A673 (cell line): ENCODE data around the gene NXPH3. TPM values are rescaled to one million over a fixed set of nuclear protein-coding genes. Genes with fewer than 3 reads are reported as not detected.
"Not testable (repeated sequence)": the region's sequence is repeated elsewhere in the genome, so short reads cannot be mapped to it uniquely, and the experiment has no call there.

Source experiments
- BruUV-seq: library from RNA; stranded (reverse); fragments of 400-500 nt; replicated peaks from 2 replicates; lab custom pipeline; 2021; lab: Mats Ljungman, UMichigan
- CTCF ChIA-PET: fragments of 300-600 bp; sonication (Branson Sonifier 250); formaldehyde crosslinking; loops from one replicate; lab custom pipeline; 2022; ENCODE audit warnings: antibody characterized with exemption; lab: Charles Lee
- POLR2A ChIA-PET: fragments of 300-600 bp; sonication (Branson Sonifier 250); formaldehyde crosslinking; loops from one replicate; lab custom pipeline; 2022; ENCODE audit warnings: antibody characterized with exemption; ENCODE audit not compliant: low non-redundant PET; lab: Charles Lee
- DNase-seq: peaks from one replicate; pipeline ENCODE4 v3.0.0-alpha.2; 2015; ENCODE audit warnings: low spot score
- H3K27ac ChIP-seq: fragments of 200-600 bp; sonication (generic); 2 replicates; pipeline ENCODE4 v1.5.1; 2016; ENCODE audit warnings: mixed run types, low read depth, mild to moderate bottlenecking, mixed read lengths, antibody characterized with exemption, low read length; ENCODE audit not compliant: poor library complexity, severe bottlenecking
- H3K27me3 ChIP-seq: fragments of 200-600 bp; sonication (generic); replicated peaks from 2 replicates; pipeline ENCODE4 v1.6.1; 2017; ENCODE audit warnings: mixed run types, low read depth, mild to moderate bottlenecking, mixed read lengths, antibody characterized with exemption, low read length; ENCODE audit not compliant: insufficient read depth, poor library complexity
- H3K36me3 ChIP-seq: fragments of 200-600 bp; sonication (generic); 2 replicates; pipeline ENCODE4 v1.6.1; 2016; ENCODE audit warnings: mixed run types, mild to moderate bottlenecking, mixed read lengths, antibody characterized with exemption, low read length; ENCODE audit not compliant: insufficient read depth, poor library complexity, severe bottlenecking
- H3K4me1 ChIP-seq: fragments of 200-600 bp; sonication (generic); 2 replicates; pipeline ENCODE4 v1.6.1; 2017; ENCODE audit warnings: mixed run types, mild to moderate bottlenecking, mixed read lengths, antibody characterized with exemption, low read length; ENCODE audit not compliant: insufficient read depth, poor library complexity, severe bottlenecking
- H3K4me3 ChIP-seq: fragments of 200-600 bp; sonication (generic); 2 replicates; pipeline ENCODE4 v1.5.1; 2016; ENCODE audit warnings: low read depth, mixed run types, mild to moderate bottlenecking, mixed read lengths, low read length; ENCODE audit not compliant: poor library complexity, severe bottlenecking
- H3K9me3 ChIP-seq: fragments of 200-600 bp; sonication (generic); 2 replicates; pipeline ENCODE4 v1.6.1; 2016; ENCODE audit warnings: mixed run types, low read depth, mild to moderate bottlenecking, mixed read lengths, antibody characterized with exemption, low read length; ENCODE audit not compliant: poor library complexity, severe bottlenecking
- EZH2 ChIP-seq: fragments of 200-600 bp; sonication (generic); IDR thresholded peaks from 2 replicates; pipeline ENCODE4 v1.6.1; 2017; ENCODE audit warnings: borderline replicate concordance, low read depth, mild to moderate bottlenecking, mixed read lengths, antibody characterized with exemption, low read length; ENCODE audit not compliant: poor library complexity, severe bottlenecking
- intact Hi-C: fragments of 100-400 bp; cut with micrococcal nuclease; formaldehyde crosslinking; loops from one replicate; pipeline ENCODE4 v1.10.0; 2022; ENCODE audit not compliant: unreplicated experiment
- total RNA-seq: library from RNA; stranded (reverse); gene quantifications from 2 replicates; pipeline ENCODE4 v1.2.3, GENCODE V29; 2021
- TF ChIP-seq, protein P1 (sequence below): fragments of 300-800, 200-600 bp; sonication (generic); conservative IDR thresholded peaks from 2 replicates; pipeline ENCODE4 v1.5.1; 2017; ENCODE audit warnings: low read depth, mild to moderate bottlenecking, antibody characterized with exemption, low read length, moderate library complexity, mixed read lengths

Gene NXPH3
- total RNA-seq, 1 experiment from 2014 or later = 0.21 TPM

DNA sequence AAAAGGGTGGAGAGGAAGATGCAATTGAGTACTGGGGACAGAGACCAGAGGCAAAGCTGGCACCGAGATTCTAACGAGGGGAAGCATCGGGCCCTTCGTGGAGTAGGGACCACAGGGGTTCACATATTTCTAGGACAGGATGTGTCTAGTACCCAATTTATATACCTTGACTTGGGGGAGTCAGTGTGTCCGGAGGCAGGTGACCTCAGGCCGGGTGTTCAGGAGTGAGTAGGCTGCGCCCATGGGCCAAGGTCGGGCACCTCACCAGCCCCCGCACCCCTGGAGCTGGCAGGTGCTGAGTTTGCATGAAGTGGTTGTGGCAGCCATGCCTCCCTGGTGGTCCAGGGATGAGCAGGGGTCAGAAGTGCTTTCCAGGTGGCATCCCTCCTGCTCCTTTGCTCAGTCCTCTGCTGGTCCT lies 8.6 kb upstream of the NXPH3 start:
- no peaks in the 10 kb centered on the region for H3K36me3 ChIP-seq
- ChIA-PET CTCF (interaction anchor here (0.6 to 1.3 kb wide), 17 partner anchors 10 to 431 kb away, joined by 3 to 15 read pairs (median 3); partner anchors contain the start of genes FAM117A, SLC35B1 and SPOP), POLR2A (no interaction called here)
- TF ChIP-seq, protein P1, sequence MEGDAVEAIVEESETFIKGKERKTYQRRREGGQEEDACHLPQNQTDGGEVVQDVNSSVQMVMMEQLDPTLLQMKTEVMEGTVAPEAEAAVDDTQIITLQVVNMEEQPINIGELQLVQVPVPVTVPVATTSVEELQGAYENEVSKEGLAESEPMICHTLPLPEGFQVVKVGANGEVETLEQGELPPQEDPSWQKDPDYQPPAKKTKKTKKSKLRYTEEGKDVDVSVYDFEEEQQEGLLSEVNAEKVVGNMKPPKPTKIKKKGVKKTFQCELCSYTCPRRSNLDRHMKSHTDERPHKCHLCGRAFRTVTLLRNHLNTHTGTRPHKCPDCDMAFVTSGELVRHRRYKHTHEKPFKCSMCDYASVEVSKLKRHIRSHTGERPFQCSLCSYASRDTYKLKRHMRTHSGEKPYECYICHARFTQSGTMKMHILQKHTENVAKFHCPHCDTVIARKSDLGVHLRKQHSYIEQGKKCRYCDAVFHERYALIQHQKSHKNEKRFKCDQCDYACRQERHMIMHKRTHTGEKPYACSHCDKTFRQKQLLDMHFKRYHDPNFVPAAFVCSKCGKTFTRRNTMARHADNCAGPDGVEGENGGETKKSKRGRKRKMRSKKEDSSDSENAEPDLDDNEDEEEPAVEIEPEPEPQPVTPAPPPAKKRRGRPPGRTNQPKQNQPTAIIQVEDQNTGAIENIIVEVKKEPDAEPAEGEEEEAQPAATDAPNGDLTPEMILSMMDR = no peak
- TF ChIP-seq EZH2 = no peak
- no peaks in the 10 kb centered on the region for H3K9me3 ChIP-seq
- no peak overlapping the region for H3K4me3 ChIP-seq
- H3K27ac ChIP-seq = no peak overlapping the region
- no peaks in the 10 kb centered on the region for H3K27me3 ChIP-seq
- intact Hi-C loops = no loop called here
- DNase-seq = no peak
- BruUV-seq = no TSS peak
- H3K4me1 ChIP-seq = peaks cover 3% of the 10 kb centered on the region

DNA sequence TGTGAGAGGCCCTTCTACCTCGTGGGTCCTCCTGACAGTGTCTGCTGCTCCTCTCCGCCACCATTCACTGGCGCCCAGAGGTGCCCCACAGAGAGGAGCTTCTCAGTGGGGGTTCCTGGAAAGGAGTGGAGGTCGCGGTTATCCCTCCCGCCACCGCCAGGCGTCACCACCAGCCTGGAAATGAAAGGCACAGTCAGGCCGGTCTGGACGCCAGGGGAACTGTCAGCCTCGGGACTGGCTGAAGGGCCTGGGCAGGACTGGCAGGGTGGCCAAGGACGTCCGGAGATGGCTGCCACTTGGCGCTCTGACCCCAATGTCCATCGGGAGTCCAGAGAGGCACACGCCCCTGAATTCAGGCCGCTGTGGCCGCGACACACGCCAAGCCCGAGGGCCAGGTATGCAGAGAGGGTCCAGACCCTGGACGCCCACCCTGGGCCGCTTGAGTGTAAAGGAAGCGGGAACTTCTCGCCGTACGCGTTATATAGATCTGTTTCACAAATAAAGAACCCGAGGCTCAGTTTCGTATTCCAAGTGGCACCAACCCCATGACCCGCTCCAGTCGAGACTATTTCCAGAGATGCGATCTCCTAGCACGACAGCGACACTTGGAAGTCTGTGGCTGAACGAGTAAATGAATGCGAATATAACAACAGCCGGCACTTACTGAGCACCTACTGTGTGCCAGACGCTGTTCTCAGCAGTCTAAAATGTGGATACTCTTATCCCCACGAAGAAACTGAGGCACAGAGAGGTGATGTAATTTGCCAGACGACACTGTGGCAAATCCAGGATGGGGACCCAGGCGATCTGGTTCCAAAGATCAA lies 7.6 kb upstream of the NXPH3 start:
- Histone ChIP-seq H3K9me3 (no peaks in the 10 kb centered on the region), H3K4me1 (peaks cover 3% of the 10 kb centered on the region), H3K4me3 (peak overlapping the region; percentile 51), H3K27me3 (no peaks in the 10 kb centered on the region), H3K36me3 (no peaks in the 10 kb centered on the region), H3K27ac (no peak overlapping the region)
- TF ChIP-seq, protein P1 = peak; percentile 91
- no peak for TF ChIP-seq EZH2
- ChIA-PET CTCF (interaction anchor here (0.6 to 1.3 kb wide), 18 partner anchors 11 to 430 kb away, joined by 3 to 15 read pairs (median 3); partner anchors contain the start of genes FAM117A, SLC35B1 and SPOP), POLR2A (no interaction called here)
- BruUV-seq = no TSS peak
- peak; percentile 82 for DNase-seq
- intact Hi-C loops = loop anchor here (1.0 kb wide), 3 partner anchors 127 to 430 kb away; no protein-coding TSS in a partner anchor

DNA sequence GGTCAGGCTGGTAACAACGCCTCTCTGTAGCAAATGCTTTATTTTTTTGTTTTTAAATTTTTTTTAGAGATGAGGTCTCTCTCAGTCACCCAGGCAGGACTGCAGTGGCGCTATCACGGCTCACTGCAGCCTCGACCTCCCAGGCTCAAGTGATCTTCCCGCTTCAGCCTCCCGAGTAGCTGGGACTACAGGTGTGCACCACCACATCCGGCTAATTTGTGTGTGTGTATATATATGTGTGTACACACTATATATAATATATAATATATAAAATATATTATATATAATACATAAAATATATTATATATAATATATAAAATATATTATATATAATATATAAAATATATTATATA lies 7.0 kb upstream of the NXPH3 start:
- H3K9me3 ChIP-seq, H3K4me3 ChIP-seq, H3K4me1 ChIP-seq, DNase-seq, POLR2A ChIA-PET, H3K27ac ChIP-seq, H3K36me3 ChIP-seq, BruUV-seq, H3K27me3 ChIP-seq: not testable (repeated sequence)
- CTCF ChIA-PET = interaction anchor here (1.3 kb wide), 1 partner anchor 283 kb away, joined by 4 read pairs; no protein-coding TSS in a partner anchor
- intact Hi-C loops = loop anchor here (1.0 kb wide), 3 partner anchors 127 to 430 kb away; no protein-coding TSS in a partner anchor
